IMR-90 (cell line): ENCODE results near the gene GRIK5. TPM values are rescaled to one million over a fixed set of nuclear protein-coding genes. Genes with fewer than 3 reads are reported as not detected.
"Not testable (repeated sequence)": the region's sequence is repeated elsewhere in the genome, so short reads cannot be mapped to it uniquely, and the experiment has no call there.

Experiments
- ATAC-seq: fragments of 200-7000 bp; cut with Tn5 transposase; 2 replicates; pipeline ENCODE4 v1.9.1; 2020; ENCODE audit warnings: low read depth, mild to moderate bottlenecking, moderate library complexity
- BruUV-seq: library from RNA; stranded (reverse); fragments of 400-500 nt; replicated peaks from 2 replicates; lab custom pipeline; 2021; lab: Mats Ljungman, UMichigan
- CTCF ChIA-PET: fragments of 300-600 bp; formaldehyde crosslinking; extraction: SDS; loops from one replicate; lab custom pipeline; 2021; ENCODE audit warnings: antibody characterized with exemption; lab: Yijun Ruan, JAX
- POLR2A ChIA-PET: fragments of 300-600 bp; sonication (Branson Sonifier 250); formaldehyde crosslinking; loops from one replicate; lab custom pipeline; 2022; ENCODE audit warnings: antibody characterized with exemption; ENCODE audit not compliant: unreplicated experiment; lab: Charles Lee
- DNase-seq: peaks from one replicate; pipeline ENCODE4 v3.0.0; 2013
- H2AFZ ChIP-seq: replicated peaks from 2 replicates; pipeline ENCODE3; 2013; ENCODE audit warnings: low read length, mild to moderate bottlenecking; ENCODE audit not compliant: poor library complexity
- H2AK5ac ChIP-seq: 2 replicates; pipeline ENCODE4 v1.6.1; 2013; ENCODE audit warnings: low read depth, low read length, inconsistent platforms
- H2AK9ac ChIP-seq: replicated peaks from 2 replicates; pipeline ENCODE3; 2013; ENCODE audit warnings: mild to moderate bottlenecking, low read depth, low read length, moderate library complexity; ENCODE audit not compliant: poor library complexity
- H2BK120ac ChIP-seq: 2 replicates; pipeline ENCODE4 v1.6.1; 2013; ENCODE audit warnings: low read depth, low read length, inconsistent platforms
- H2BK15ac ChIP-seq: 3 replicates; pipeline ENCODE4 v1.6.1; 2013; ENCODE audit warnings: low read depth, low read length, inconsistent platforms
- H2BK20ac ChIP-seq: 2 replicates; pipeline ENCODE4 v1.6.1; 2013; ENCODE audit warnings: low read depth, mild to moderate bottlenecking, inconsistent platforms, low read length, moderate library complexity
- H2BK5ac ChIP-seq: 2 replicates; pipeline ENCODE4 v1.6.1; 2013; ENCODE audit warnings: mild to moderate bottlenecking, low read depth, low read length, inconsistent platforms; ENCODE audit not compliant: poor library complexity, severe bottlenecking
- H3K14ac ChIP-seq: replicated peaks from 2 replicates; pipeline ENCODE4 v1.6.1; 2013; ENCODE audit warnings: low read depth, low read length, inconsistent platforms
- H3K18ac ChIP-seq: 2 replicates; pipeline ENCODE4 v1.6.1; 2013; ENCODE audit warnings: low read depth, low read length, control low read depth
- H3K23ac ChIP-seq: 2 replicates; pipeline ENCODE4 v1.6.1; 2013; ENCODE audit warnings: low read depth, low read length, inconsistent platforms
- H3K27ac ChIP-seq: 2 replicates; pipeline ENCODE4 v1.5.1; 2013; ENCODE audit warnings: mild to moderate bottlenecking, control low read depth, low read length; ENCODE audit not compliant: insufficient read depth
- H3K27me3 ChIP-seq: 2 replicates; pipeline ENCODE4 v1.6.1; 2013; ENCODE audit warnings: low read length; ENCODE audit not compliant: control insufficient read depth, insufficient read depth
- H3K36me3 ChIP-seq: 2 replicates; pipeline ENCODE4 v1.6.1; 2013; ENCODE audit warnings: low read length, mixed read lengths; ENCODE audit not compliant: control insufficient read depth, insufficient read depth
- H3K4ac ChIP-seq: 2 replicates; pipeline ENCODE4 v1.6.1; 2013; ENCODE audit warnings: low read depth, low read length, inconsistent platforms
- H3K4me1 ChIP-seq: 2 replicates; pipeline ENCODE4 v1.6.1; 2013; ENCODE audit warnings: low read length, mixed read lengths; ENCODE audit not compliant: control insufficient read depth, insufficient read depth
- H3K4me2 ChIP-seq: 2 replicates; pipeline ENCODE4 v1.6.1; 2013; ENCODE audit warnings: low read depth, mild to moderate bottlenecking, control low read depth, low read length, moderate library complexity
- H3K4me3 ChIP-seq: 2 replicates; pipeline ENCODE4 v1.5.1; 2013; ENCODE audit warnings: low read depth, mild to moderate bottlenecking, control low read depth, low read length, moderate library complexity; ENCODE audit not compliant: insufficient read depth
- H3K56ac ChIP-seq: 2 replicates; pipeline ENCODE4 v1.6.1; 2013; ENCODE audit warnings: low read length, inconsistent platforms; ENCODE audit not compliant: insufficient read depth; ENCODE audit errors: extremely low read depth
- H3K79me1 ChIP-seq, 2 experiments: 2 replicates each; pipeline ENCODE4 v1.6.1; 2013; ENCODE audit warnings: low read length in 2 of 2, inconsistent platforms in 1 of 2, low read depth in 1 of 2
- H3K9ac ChIP-seq: 2 replicates; pipeline ENCODE4 v1.6.1; 2013; ENCODE audit warnings: low read depth, low read length, control low read depth
- H3K9me1 ChIP-seq: 2 replicates; pipeline ENCODE4 v1.6.1; 2013; ENCODE audit warnings: low read length, inconsistent platforms; ENCODE audit not compliant: insufficient read depth
- H3K9me3 ChIP-seq: 2 replicates; pipeline ENCODE4 v1.6.1; 2013; ENCODE audit warnings: low read length; ENCODE audit not compliant: control insufficient read depth, insufficient read depth
- H4K20me1 ChIP-seq: 2 replicates; pipeline ENCODE4 v1.6.1; 2013; ENCODE audit warnings: low read length, inconsistent platforms; ENCODE audit not compliant: insufficient read depth
- H4K5ac ChIP-seq: 2 replicates; pipeline ENCODE4 v1.6.1; 2013; ENCODE audit warnings: mild to moderate bottlenecking, low read depth, low read length, control low read depth
- H4K8ac ChIP-seq, 2 experiments: 2 replicates each; pipeline ENCODE4 v1.6.1; 2013; ENCODE audit warnings: low read depth in 2 of 2, low read length in 2 of 2, control low read depth in 1 of 2, inconsistent platforms in 1 of 2
- H4K91ac ChIP-seq: 2 replicates; pipeline ENCODE4 v1.6.1; 2013; ENCODE audit warnings: low read depth, low read length, inconsistent platforms; ENCODE audit not compliant: insufficient read depth
- BHLHE40 ChIP-seq: fragments of 150-350 bp; IDR thresholded peaks from 2 replicates; pipeline ENCODE4 v1.6.1; 2016; ENCODE audit warnings: mild to moderate bottlenecking, low read depth, low read length
- FOS ChIP-seq: fragments of 150-350 bp; IDR thresholded peaks from 2 replicates; pipeline ENCODE4 v1.6.1; 2016; ENCODE audit warnings: low read depth, low read length
- RFX5 ChIP-seq: IDR thresholded peaks from 2 replicates; pipeline ENCODE4 v1.8.0; 2012; ENCODE audit warnings: low read depth, mild to moderate bottlenecking, low read length, moderate library complexity
- SMC3 ChIP-seq: fragments of 150-350 bp; IDR thresholded peaks from 2 replicates; pipeline ENCODE4 v1.6.1; 2016; ENCODE audit warnings: low read depth, mild to moderate bottlenecking, antibody characterized with exemption, low read length, moderate library complexity
- WGBS, 2 experiments: methylation state at CpG; one replicate each; pipeline versions ENCODE4 v1.1.5 to v1.1.7; 2013; ENCODE audit warnings: missing lambda C conversion rate in 2 of 2; ENCODE audit not compliant: insufficient read length in 1 of 2; ENCODE audit errors: extremely low coverage in 2 of 2; 5-methylcytosine and 5-hydroxymethylcytosine counted together
- dilution Hi-C: fragments of 300-500 bp; cut with HindIII; formaldehyde crosslinking; loops from one replicate; pipeline ENCODE4 v1.14.3; 2018; ENCODE audit warnings: low sequenced_read_pairs; ENCODE audit not compliant: unreplicated experiment
- in situ Hi-C: fragments of 300-500 bp; cut with MboI; formaldehyde crosslinking; loops from 3 replicates; pipeline ENCODE4 v1.14.3; 2019; ENCODE audit warnings: low sequenced_read_pairs, inconsistent platforms, mixed read lengths
- intact Hi-C: fragments of 100-400 bp; cut with micrococcal nuclease; formaldehyde crosslinking; loops from 2 replicates; pipeline ENCODE4 v1.10.0; 2022
- polyA plus RNA-seq, 3 experiments: library from polyadenylated mRNA; depleted of rRNA; stranded (reverse); fragments of >200 nt; gene quantifications; 2 replicates each; pipeline ENCODE4 v1.2.3, GENCODE V29; 2012; ENCODE audit warnings: low replicate concordance in 1 of 3
- total RNA-seq: library from RNA; depleted of rRNA; stranded (reverse); fragments of >200 nt; gene quantifications from 2 replicates; pipeline ENCODE4 v1.2.3, GENCODE V29; 2012

GRIK5 gene
- total and polyA plus RNA-seq, 2 of the 4 experiments (the other 2 are of a cell fraction), result 0.10 TPM; not detected in 1

- H2BK5ac ChIP-seq, result no peak overlapping the region
- no peak overlapping the region for H3K9ac ChIP-seq
- H2AK5ac ChIP-seq, result no peak overlapping the region
- no peak overlapping the region for H2BK15ac ChIP-seq
- H2BK20ac ChIP-seq, result no peak overlapping the region
- H2AFZ ChIP-seq, result no peak overlapping the region
- in situ Hi-C loops, result no loop called here
- H4K91ac ChIP-seq, result no peak overlapping the region
- ChIA-PET CTCF (interaction anchor here (0.7 kb wide), 1 partner anchor 8 kb away, joined by 3 read pairs; no protein-coding TSS in a partner anchor), POLR2A (no interaction called here)
- no peak overlapping the region for H4K5ac ChIP-seq
- H3K27ac ChIP-seq, result no peak overlapping the region
- H3K4me1 ChIP-seq, result no peaks in the 10 kb centered on the region
- H3K9me1 ChIP-seq, result no peaks in the 10 kb centered on the region
- TF ChIP-seq BHLHE40 (no peak), FOS (no peak), SMC3 (no peak), RFX5 (no peak)
- no peak overlapping the region for H2BK120ac ChIP-seq
- DNase-seq (no peak), ATAC-seq (no peak)
- H3K18ac ChIP-seq, result no peak overlapping the region
- WGBS, 2 experiments, result 76% methylated on average over 12 of the region's 30 CpGs; no CpG with 5 or more reads in 1 of the 2 experiments
- BruUV-seq, result no TSS peak
- no peak overlapping the region for H3K56ac ChIP-seq
- dilution Hi-C loops, result no loop called here
- no peak overlapping the region for H3K4me3 ChIP-seq
- H3K79me1 ChIP-seq, result no peaks in the 10 kb centered on the region
- H3K36me3 ChIP-seq, result no peaks in the 10 kb centered on the region
- no peak overlapping the region for H3K14ac ChIP-seq
- intact Hi-C loops, result no loop called here
- H3K4ac ChIP-seq, result no peak overlapping the region
- no peaks in the 10 kb centered on the region for H4K20me1 ChIP-seq
- H3K23ac ChIP-seq, result no peak overlapping the region
- no peaks in the 10 kb centered on the region for H3K9me3 ChIP-seq
- H4K8ac ChIP-seq, result no peak overlapping the region
- peaks cover 35% of the 10 kb centered on the region for H3K27me3 ChIP-seq
- H2AK9ac ChIP-seq, result no peak overlapping the region
- no peak overlapping the region for H3K4me2 ChIP-seq
Measured at GRCh38 chr19:42042455-42043170, 27.4 kb downstream of the GRIK5 start.

GRCh38 chr19:42040491-42040890 lies 29.5 kb downstream of the GRIK5 start:
- H4K20me1 ChIP-seq, H3K9me1 ChIP-seq, intact Hi-C loops, BruUV-seq, H3K9ac ChIP-seq, in situ Hi-C loops, H3K27ac ChIP-seq, H3K56ac ChIP-seq, CTCF ChIA-PET, H2BK120ac ChIP-seq, H3K18ac ChIP-seq, H2AK9ac ChIP-seq, H2BK5ac ChIP-seq, H4K91ac ChIP-seq, H3K79me1 ChIP-seq, H3K36me3 ChIP-seq, H2BK20ac ChIP-seq, dilution Hi-C loops, H3K4me1 ChIP-seq, H3K4me3 ChIP-seq, H3K4me2 ChIP-seq, ATAC-seq, H3K9me3 ChIP-seq, H3K14ac ChIP-seq, POLR2A ChIA-PET, H4K5ac ChIP-seq, H3K4ac ChIP-seq, H4K8ac ChIP-seq, H2AFZ ChIP-seq, H3K23ac ChIP-seq, H2BK15ac ChIP-seq, H2AK5ac ChIP-seq, DNase-seq: not testable (repeated sequence)
- WGBS, 2 experiments, result no CpG with 5 or more reads among the region's 9 CpGs
- H3K27me3 ChIP-seq, result peaks cover 33% of the 10 kb centered on the region
